Epithelial cell of esophagus (primary cell): ENCODE data around the gene CAP2.

ENCODE experiments used
- DNase-seq: peaks from one replicate; pipeline ENCODE4 v3.0.0; 2010; ENCODE audit warnings: low read depth
- H3K4me3 ChIP-seq: 2 replicates; pipeline ENCODE4 v1.5.1; 2011; ENCODE audit warnings: mild to moderate bottlenecking, low read length, control low read depth
- TF ChIP-seq, protein P1 (sequence below): IDR thresholded peaks from 2 replicates; pipeline ENCODE4 v1.5.1; 2011; ENCODE audit warnings: low read depth, mild to moderate bottlenecking, low read length, control low read depth, inconsistent platforms; ENCODE audit not compliant: insufficient read depth; ENCODE audit errors: missing control alignments

CAP2 gene

DNA sequence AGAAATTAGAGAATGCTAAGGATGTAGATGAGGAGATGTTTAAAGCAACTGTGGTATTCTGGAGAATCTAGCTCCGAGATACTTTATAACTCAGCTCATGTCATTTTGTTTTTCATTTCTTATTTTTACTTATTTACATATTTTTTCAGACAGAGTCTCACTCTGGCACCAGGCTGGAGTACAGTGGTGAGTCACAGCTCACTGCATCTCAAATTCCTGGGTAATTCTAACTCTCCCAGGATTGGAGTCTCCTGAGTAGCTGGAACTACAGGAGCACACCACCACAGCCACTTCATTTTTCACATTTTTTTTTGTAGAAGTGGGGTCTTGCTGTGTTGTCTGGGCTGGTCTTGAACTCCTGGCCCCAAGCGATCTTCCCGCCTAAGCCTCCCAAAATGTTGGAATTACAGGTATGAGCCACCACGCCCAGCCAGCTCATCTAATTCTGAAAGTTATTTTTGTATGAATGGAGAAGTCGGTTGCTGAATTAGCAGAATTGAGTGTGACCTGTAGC is 112.4 kb downstream of the CAP2 start:
- DNase-seq = peak; percentile 21
- no peak overlapping the region for H3K4me3 ChIP-seq
- TF ChIP-seq, protein P1, sequence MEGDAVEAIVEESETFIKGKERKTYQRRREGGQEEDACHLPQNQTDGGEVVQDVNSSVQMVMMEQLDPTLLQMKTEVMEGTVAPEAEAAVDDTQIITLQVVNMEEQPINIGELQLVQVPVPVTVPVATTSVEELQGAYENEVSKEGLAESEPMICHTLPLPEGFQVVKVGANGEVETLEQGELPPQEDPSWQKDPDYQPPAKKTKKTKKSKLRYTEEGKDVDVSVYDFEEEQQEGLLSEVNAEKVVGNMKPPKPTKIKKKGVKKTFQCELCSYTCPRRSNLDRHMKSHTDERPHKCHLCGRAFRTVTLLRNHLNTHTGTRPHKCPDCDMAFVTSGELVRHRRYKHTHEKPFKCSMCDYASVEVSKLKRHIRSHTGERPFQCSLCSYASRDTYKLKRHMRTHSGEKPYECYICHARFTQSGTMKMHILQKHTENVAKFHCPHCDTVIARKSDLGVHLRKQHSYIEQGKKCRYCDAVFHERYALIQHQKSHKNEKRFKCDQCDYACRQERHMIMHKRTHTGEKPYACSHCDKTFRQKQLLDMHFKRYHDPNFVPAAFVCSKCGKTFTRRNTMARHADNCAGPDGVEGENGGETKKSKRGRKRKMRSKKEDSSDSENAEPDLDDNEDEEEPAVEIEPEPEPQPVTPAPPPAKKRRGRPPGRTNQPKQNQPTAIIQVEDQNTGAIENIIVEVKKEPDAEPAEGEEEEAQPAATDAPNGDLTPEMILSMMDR = no peak

DNA sequence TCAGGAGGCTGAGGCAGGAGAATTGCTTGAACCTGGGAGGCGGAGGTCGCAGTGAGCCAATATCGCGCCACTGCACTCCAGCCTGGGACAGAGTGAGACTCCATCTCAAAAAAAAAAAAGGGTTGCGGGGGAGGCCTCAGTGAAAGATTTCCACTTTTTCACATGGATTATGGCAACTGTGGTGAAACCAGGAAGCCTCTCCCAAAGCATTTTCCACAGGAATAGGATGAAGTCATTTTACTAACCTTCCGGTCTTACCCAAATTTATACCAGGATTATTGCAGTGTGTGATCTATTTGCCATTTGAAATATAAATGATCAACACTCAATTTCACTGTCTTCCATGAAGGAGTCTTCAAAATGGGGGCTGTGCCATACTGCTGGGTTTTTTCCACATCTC is 113.1 kb downstream of the CAP2 start:
- TF ChIP-seq, protein P1 = no peak
- H3K4me3 ChIP-seq = no peak overlapping the region
- no peak for DNase-seq

GRCh38 chr6:17506962-17507361 is 113.6 kb downstream of the CAP2 start:
- H3K4me3 ChIP-seq = no peak overlapping the region
- no peak for DNase-seq
- TF ChIP-seq, protein P1 = no peak

DNA sequence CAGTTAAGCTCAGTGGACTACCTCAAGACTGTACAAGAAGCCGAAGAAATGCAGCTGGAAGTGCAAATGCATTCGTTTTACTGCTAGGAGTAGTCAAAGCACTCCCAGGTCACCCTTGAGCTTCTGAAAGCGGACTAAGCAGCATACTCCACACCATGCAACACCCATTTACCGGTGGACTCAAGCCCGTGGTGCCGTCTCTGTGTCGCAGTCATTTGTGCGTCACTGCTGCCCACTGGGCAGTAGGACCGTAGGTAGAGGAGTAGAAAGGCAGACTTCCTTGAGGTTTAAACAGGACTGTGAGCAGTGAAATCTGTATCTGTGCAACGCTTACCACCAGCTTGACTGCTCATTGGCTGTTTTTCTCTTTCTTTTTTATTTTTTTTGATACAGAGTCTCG is 117.7 kb downstream of the CAP2 start:
- TF ChIP-seq, protein P1 = no peak
- DNase-seq = no peak
- no peak overlapping the region for H3K4me3 ChIP-seq

DNA sequence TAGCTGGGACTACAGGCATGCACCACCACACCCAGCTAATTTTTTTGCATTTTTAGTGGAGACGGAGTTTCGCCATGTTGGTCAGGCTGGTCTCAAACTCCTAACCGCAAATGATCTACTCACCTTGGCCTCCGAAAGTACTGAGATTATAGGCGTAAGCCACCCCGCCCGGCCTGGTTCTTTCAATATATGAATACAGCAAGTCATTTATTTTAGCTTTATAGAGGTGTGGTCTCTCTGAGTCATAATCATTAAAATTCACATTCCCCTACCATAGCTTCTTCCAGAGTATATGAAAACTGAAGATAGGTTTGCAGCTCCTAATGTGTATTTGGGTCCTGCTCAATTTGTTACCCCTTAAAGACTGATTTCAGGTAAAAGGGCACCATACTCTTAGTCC is 118.2 kb downstream of the CAP2 start:
- TF ChIP-seq, protein P1 = no peak
- DNase-seq = no peak
- no peak overlapping the region for H3K4me3 ChIP-seq

DNA sequence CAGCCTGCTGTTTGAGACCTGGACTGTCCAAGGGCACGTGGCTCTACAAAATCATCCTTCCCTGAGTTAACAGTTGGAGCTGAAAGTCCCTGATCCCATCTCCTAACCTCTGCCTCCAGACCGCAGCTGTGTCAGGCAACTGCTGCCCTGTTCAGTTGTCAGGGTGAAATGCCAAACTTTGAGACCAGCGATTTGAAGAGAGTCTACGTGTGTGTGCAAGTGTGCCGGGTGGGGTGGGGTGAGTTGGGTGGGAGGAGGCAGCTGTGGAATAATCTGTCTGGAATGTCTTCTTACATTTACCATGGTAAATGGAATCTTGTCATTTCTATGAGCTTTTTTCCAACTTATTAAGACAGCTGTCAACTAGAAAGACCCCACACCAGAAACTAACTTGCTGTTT is 125.7 kb downstream of the CAP2 start:
- peak; percentile 24 for DNase-seq
- TF ChIP-seq, protein P1 = no peak
- no peak overlapping the region for H3K4me3 ChIP-seq

DNA sequence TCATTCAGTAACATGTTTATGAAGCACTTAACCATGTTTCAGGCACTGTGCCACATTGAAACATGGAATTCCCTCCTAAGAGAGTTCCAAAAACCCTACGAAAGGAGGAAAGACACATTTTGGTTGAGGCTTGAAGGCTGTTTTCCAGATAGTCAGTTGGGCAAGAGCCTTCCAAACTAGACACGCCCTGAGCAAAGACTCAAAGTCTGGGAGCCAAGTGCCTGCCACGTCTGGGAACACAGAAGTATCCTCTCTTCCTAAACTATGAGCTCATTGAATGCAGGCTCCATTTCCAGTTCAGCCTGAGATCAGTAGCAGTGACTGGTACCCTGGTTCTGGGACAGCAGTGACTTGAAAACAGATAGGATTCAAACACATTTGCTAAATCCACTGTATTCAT is 132.2 kb downstream of the CAP2 start:
- DNase-seq = no peak
- TF ChIP-seq, protein P1 = no peak
- H3K4me3 ChIP-seq = no peak overlapping the region
